ENCODE data around the gene RNF114.
A peak's percentile ranks its signal among the peaks of the same experiment; 100 is the strongest.
"Not testable (repeated sequence)": the region's sequence is repeated elsewhere in the genome, so short reads cannot be mapped to it uniquely, and the experiment has no call there.

The RNF114 gene, protein sequence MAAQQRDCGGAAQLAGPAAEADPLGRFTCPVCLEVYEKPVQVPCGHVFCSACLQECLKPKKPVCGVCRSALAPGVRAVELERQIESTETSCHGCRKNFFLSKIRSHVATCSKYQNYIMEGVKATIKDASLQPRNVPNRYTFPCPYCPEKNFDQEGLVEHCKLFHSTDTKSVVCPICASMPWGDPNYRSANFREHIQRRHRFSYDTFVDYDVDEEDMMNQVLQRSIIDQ

DNA sequence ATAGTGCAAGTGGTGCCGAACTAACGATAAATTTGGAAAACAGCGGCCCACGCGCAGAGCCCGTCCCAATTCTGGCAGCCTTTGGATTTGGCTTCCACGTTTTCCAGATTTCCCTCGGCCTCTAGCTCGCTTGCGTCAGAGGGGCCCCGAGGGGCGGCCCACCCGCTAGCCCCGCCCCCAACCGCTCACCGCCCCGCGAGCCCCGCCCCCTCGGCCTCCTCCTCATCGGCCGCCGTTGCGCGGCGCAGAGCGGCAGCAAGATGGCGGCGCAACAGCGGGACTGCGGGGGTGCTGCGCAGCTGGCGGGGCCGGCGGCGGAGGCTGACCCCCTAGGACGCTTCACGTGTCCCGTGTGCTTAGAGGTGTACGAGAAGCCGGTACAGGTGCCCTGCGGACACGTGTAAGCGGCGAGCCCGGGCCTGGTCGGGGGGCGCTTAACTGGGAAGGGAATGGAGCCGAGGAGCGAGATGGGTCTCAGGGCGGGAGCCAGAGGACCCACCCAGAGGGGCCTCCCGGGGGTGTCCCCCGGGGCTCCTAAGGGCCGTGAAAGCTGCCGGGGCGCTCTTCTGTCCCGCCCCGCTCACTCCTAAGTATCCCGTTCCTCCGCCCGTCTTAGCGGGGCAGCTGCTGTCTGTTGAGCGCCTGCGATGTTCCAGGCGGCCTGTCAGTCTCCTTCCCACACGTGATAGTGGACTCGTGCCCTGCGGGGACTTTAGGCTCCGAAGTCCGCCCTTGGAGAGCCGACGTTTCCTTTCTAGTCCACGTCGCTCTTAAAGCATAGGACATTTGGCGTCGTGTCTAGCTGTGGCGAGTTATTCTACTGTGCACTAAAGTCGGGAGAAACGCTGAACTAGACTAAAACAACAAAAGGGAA, at the start of gene RNF114:
TSS of gene RNF114 (plus strand) at position 245 of the 874 bp plus-strand sequence. CDS start at position 261, 16 bp downstream.
- peak; percentile 93 for DNase-seq

DNA sequence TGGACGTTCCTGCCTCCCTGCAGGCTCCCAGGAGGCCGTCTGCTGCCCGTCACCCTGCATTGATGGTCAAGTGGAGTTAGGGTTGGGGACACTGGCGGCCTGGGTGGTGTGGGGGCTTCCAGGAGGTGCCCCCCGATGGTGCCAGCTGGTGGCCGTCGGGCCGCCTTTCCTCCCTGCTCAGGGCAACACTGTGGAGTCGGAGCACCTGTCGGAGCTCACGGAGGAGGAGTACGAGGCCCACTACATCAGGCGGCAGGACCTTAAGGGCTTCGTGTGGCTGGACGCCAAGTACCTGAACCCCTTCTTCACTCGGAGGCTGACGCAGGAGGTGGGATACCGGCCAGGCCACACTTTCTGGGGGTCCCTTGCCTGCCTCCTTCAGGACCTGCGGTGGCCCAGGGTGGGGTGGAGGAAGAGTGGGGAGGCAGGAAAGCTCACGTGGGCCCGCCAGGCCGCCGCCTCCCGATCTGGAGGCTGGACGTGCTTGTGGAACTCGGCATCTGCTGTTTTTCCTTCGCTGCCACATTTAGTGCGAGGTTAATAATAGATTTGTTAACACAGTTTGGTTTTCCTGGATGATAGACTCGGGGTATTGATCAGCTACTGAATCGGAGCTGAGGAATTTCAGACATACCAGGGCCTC, 49.5 kb upstream of the RNF114 start:
- DNase-seq: no peak

DNA sequence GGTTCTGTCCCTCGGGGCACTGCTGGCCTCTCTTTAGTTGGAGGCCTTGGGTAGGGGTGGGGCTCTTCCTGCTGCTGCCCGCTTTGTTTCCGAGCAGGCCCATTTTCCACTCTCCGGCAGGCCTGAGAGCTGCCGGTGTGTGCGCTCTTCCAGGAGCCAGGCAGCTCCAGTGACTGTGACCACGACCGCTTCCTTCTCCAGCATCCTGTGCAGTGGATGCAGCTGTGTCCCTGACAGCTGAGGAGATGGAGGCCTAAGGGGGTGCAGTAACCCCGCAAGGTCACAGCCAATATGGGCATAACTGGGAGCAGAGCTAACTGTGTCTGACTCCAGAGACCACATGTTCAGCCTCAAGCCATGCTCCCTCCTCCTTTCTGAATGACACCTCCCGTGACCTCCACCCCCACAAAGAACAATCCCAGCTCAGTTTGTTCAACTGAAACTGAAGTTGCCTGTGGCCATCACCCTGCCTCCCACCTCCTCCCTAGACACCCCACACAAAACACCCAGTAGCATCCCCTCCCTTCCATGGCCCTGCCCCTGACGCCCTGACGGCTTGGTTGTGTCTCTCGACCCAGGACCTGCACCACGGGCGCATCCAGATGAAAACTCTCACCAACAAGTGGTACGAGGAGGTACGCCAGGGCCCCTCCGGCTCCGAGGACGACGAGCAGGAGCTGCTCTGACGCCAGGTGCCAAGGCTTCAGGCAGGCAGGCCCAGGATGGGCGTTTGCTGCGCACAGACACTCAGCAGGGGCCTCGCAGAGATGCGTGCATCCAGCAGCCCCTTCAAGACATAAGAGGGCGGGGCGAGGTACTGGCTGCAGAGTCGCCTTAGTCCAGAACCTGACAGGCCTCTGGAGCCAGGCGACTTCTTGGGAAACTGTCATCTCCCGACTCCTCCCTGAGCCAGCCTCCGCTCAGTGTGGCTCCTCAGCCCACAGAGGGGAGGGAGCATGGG, 48.7 kb upstream of the RNF114 start:
- no peak for DNase-seq

DNA sequence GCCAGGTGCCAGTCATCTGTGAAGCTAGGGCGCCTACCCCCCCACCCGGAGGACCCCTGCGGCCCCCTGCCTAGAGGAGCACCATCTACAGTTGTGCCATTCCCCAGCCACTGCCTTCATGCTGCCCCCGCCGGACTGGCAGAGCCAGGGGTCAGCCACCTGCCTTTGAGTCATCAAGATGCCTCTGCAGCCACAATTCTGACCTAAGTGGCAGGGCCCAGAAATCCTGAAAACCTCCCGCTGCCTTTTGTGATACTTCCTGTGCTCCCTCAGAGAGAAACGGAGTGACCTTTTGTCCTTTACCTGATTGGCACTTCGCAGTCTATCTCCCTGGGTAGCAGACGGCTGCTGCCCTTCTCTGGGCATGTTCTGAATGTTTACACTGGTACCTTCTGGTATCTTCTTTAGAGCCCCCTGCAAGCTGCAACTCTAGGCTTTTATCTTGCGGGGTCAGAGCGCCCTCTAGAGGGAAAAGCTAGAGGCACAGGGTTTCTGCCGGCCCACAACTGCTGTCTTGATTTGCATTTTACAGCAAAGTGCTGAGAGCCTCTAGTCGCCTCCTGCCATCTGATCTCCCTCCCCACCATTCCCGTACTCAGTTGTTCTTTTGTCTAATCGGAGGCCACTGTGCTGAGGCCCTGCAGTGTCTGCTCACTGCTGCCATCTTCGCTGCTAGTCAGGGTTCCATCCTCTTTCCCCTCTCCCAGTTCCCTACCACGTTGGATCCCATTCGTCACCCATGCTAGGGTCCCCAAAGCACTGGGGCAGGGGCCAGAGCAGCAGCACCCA, 47.8 kb upstream of the RNF114 start:
- peak; percentile 62 for DNase-seq

DNA sequence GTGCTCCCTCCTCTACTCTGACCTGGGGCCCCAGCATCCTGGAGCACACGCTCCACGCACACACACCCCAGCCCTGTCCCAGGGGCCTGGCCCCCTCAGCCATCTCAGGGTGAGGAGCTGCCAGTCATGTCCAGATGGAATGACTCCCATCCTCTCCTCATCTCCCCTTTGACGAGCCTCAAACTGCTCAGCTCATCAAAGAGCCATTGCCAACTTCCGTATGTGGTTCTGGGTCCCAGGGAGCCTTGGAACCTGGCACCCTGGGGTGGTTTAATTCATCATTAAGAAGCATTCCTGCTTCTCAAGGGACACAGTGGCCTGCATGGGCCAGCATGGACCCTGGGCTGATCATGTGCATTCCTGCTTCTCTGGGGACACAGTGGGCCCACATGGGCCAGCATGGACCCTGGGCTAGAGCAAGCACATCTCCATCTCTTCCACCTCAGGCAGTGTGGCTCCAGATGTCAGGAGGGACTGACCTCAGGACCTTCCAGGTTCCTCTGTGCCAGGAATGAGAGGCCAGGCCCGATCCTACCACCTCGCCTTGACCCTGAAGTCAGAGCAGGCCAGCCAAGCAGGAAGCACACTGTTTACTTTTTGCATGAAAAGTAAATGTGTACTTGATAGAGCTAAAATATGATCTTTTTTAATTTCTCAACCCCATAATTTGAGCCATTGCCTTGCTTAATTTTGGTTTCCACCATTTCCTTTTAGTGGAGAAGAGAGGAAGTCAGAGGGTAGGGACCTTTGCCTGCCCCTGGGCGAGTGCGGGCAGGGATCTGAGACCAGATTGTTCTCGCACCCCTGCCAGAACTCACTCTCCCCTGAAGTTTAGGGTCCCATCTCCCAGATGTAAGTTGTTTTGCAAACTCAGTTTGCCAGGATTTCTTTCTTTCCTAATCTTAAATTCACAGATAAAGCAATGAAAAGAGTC, 46.9 kb upstream of the RNF114 start:
- no peak for DNase-seq

DNA sequence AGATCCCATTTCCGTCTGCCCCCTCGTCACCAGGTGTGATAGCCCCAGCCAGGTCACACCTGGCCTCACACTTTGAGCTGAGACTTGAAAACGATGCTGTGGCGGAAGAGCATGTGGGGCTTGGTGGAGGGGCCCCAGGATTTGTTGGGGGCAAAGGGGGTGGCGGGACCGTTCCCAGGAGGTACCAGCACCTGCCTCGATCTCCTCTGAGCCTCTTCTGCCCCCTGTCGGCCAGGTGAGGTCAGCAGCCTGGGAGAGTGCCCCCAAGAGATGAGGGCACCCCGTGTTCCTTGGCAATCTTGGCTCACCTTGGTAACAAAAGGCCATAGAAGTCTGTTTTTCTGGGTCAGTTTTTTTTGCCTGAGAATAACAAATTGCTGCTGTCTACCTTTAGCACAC, 46.3 kb upstream of the RNF114 start:
- DNase-seq: peak; percentile 17

DNA sequence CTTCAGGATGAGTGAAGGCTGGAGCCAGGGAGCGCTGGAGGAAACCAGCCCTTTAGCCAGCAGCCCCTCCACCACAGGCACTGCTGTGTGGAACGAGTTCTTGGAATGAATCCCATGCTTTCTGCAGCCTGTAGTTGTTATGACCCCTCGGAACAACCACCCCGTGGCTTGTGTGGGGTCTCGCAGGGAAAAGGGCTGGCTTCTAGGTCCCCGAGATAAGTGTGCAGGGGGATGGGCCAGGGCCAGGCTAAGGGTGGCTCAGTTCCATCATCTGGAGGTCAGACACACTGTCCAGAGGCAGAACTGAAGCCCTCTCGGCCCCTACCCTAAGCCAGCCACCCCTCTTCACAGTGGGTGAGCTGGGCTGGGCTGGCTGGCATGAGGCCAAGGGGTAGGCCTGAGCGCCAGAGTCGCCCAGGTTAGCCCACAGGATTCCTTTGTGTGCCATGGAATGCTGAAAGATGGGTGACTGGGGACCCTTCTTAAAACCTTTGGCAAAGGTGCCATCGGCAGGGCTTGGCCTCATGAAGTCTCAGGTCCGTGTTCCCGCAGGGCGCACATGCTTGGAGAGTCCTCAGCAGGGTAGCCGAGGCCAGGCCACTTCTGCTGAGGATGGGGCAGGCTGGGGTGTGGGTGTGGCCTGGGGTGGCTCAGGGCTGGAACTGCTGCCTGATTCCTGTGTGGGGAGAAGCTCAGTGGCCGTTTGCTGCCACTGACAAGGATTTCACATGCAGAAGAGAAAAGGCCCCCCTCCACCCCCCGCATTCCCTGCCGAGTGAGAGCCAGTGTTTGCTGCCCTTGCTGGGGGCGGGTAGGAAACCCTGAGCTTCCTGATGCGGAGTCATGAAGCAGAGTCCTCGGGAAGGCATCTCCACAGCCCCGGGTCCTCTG, 45.5 kb upstream of the RNF114 start:
- DNase-seq: no peak

DNA sequence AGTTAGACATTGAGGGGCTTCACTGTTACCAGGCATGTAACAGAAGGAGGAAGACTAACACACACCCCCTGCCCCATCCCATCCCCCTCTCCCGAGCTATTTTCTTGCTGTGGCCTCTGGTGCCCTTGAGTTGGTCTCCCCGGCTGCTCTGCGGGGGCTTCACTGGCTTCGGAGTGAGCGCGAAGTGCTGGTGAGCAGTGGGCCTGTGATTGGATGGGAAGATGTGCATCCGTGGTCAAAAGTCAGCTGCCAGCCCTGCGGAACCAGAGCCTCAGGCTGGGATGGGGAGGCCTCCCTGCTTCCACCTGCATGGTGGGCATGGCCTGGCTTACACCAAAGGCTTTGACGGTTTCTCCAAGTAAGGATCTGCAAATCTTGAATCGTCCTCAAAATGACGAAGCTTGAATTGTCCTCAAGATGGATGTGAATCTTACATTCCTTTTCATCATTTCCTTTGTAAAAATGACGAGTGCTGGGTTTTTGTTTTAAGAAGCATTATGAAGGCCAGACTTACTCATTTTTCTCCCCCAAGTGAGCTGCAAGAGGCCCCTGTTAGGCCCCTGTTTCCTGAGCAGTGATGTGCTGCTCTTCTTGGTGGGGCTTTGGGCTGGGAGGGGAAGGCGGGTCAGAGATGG, 44.6 kb upstream of the RNF114 start:
- no peak for DNase-seq

DNA sequence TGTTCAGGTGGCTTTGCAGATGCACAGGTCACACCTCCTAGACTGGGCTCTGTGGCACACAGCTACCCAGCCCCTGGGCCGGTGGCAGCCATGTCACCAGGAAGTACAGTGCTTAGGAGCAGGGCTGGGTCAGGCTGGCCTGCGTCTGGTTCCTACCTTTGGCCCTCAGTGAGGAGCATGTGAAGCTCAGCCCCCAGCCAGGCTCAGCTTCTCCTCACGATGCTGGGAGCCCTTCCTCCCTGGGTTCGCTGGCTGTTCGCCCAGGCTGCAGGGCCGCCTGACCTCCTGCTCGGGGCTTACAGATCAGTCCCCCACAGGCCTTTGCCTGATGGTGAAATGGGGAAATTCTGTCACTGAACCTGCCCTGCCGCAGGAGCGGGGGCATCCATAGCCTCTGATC, 43.9 kb upstream of the RNF114 start:
- DNase-seq: no peak

DNA sequence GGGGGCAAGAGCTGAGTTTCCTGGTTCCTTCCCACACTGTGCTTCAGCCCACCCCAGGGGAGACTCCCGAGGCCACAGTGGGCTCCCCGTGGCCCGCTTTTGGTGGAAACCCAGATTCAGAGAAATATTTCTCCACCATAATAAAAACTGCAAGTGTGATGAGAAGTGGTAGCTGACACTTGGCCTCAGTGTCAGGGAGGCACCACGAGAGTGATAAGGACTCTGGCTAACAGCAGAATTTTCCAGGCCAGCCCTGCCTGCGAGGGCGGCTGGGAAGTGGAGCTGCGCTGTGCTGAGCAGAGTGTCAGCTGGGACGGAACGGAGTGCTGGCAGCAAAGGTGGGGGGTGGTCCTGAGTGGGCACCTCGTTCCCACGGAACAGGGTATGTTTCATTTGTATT, 43.4 kb upstream of the RNF114 start:
- no peak for DNase-seq

DNA sequence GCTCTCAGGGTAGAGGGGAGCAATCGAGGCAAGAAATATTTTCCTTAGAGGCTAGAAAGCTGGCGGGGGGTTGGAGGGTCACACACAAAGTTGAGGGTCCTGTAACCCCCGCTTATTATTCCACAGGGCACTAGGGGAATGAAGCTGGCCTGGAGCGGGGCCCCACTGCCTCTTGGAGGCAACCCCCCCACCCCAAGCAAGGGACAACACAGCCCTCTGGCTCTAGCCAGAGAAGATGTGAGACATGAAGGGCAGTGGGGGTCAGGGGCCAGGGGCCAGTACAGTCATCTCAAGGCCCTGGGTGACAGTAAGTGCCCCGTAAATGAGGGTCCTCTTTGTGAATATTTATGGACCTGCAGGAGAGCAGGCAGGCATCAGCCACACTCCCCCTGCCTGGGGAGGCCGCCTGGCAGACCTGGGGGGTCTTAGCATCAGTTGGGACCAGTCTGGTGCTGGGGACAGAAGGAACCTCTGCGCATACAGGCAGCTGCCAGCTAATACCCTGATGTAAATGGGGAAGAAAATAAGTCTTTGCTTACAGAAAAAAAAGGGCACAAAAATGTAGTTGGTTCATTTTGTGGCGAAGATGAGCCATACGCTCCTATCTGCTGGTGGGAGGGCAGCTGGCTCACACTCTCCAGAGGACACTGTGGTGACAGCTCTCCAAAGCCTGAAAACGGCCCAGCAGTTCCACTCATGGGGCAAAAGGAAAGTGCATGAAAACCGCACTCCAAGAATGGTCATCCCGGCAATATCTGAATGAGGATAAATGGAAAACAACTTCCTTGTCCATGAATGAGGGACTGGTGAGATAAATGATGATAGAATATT, 42.7 kb upstream of the RNF114 start:
- DNase-seq: no peak

DNA sequence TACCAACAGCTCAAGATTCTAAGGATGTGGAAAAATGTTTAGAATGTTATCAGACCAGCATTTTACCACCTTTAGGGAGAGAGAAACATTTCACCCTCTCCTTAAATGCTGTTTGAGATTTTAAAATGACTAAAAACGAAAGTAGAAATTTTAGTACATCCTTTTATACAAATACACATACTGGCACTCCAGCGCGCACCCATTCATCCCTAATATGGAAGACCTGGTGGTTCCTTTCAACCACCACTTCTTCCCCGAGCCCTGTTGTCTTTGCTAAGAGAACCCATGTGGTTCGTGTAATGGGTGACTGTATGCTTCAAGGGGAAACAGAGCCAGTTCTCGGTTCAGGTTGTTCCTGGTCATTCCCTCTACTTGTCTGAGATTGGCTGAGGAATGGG, 42.1 kb upstream of the RNF114 start:
- peak; percentile 16 for DNase-seq

DNA sequence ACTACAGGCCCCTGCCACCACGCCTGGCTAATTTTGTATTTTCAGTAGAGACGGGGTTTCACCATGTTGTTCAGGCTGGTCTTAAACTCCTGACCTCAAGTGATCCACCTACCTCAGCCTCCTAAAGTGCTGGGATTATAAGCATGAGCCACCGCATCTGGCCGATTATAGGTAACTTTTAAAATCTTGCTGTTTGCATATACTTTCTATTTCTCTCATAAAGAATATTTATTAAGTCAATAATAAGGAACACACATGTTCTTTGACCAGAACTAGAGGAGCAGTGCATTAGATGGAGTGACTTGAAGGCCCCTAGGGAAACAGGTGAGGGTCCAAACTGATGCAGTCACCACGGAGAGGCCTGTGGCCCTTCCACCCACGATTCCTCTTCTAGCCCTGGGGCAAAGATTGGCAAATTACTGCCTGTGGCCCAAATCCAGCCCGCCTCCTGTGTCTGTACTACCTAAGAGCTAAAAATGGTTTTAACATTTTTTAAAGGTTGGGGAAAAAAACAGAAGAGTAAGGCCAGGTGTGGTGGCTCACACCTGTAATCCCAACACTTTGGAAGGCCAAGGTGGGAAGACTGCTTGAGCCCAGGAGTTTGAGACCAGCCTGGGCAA, 40.6 kb upstream of the RNF114 start:
- not testable (repeated sequence) for DNase-seq

DNA sequence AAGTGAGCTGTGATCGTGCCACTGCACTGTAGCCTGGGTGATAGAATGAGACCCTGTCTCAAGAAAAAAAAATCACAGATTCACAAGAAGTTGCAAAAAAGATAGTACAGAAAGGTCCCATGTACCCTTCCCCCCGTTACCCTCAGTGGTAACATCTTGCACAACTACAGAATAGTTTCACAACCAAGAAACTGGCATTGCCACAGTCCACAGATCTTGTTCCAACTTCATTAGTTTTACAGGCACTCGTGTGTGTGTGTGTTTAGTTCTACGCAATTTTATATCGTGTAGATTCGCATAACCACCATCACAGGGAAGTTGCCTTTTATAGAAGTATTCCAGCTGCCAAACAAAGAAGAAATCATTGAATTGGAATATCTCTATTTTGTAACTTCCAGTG, 40.0 kb upstream of the RNF114 start:
- no peak for DNase-seq

DNA sequence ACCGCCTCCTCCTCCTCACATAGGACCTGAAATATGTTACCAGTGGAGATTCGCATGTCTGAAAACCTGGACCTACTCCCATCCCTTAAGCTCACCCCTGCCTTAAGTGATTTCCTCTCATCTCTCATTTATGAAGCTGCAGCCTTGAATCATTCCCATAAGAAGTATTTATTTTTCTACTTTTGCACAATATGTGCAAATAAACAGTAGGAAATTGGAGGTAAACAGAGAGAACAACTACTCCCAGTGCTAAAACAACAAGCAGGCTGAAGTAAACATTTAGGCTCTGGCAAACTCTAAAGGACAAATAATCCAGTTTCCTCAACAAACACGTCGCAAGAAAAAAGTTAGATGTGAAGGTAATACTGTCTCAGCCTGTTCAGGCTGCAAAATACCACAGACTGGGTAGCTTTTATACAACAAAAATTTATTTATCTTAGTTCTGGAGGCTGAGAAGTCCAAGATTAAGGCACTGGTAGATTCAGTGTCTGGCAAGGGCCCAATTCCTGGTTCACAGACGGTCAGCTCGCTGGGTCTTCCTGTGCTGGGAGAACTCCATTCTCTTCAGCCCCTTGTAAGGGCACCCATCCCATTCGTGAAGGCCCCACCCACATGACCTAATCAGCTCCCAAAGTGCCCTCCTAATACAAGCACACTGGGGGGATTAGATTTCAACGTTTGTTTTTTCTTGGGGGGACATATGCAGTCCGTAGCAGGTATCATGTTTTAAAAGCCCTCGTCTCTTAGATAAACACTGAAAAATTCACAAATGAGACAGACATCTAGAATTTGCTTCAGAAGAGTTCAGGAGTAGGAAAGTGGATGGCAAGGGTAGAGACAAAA, 36.4 kb upstream of the RNF114 start:
- DNase-seq: no peak

DNA sequence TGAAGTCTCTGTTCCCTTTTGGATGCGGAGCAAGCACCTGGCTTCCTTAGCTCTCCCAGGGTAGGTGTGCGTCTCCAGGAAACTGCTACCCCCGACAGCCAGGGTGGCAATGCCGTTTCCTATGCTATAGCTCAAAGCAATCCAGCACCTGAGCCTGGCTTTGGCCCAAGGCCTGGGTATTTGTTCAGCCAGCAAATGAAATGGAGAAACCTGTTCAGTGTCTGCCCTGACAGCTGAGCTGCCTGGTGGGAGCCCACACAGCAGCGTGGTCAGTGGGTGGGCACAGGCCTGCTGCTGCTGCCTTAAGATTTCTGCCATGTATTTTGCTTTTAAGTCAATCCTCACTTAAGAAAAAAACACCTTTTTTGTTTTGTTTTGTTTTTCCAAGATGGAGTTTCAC, 34.6 kb upstream of the RNF114 start:
- DNase-seq: no peak

Data from CD4-positive, alpha-beta T cell treated with Interleukin-21 for 1 hour (primary cell).